Type B pancreatic cell (in vitro differentiated cells): ENCODE results near the gene SMAD7. TPM values are rescaled to one million over a fixed set of nuclear protein-coding genes. Genes with fewer than 3 reads are reported as not detected.
"Not testable (repeated sequence)": the region's sequence is repeated elsewhere in the genome, so short reads cannot be mapped to it uniquely, and the experiment has no call there.

ENCODE experiments used
- DNase-seq: peaks from one replicate; pipeline ENCODE4 v3.0.0; 2021; ENCODE audit warnings: mixed read lengths; ENCODE audit not compliant: unreplicated experiment; ENCODE audit errors: extremely low spot score
- H3K27ac Mint-ChIP-seq: 2 replicates; pipeline ENCODE4 v1.8.0; 2021; ENCODE audit warnings: mild to moderate bottlenecking, mixed read lengths
- H3K27me3 Mint-ChIP-seq: 2 replicates; pipeline ENCODE4 v1.8.0; 2021; ENCODE audit warnings: mixed read lengths
- H3K36me3 Mint-ChIP-seq: 2 replicates; pipeline ENCODE4 v1.8.0; 2021; ENCODE audit warnings: mixed read lengths
- H3K4me1 Mint-ChIP-seq: one replicate; pipeline ENCODE4 v1.8.0; 2021; ENCODE audit warnings: mixed read lengths; ENCODE audit not compliant: unreplicated experiment
- H3K4me3 Mint-ChIP-seq: 2 replicates; pipeline ENCODE4 v1.8.0; 2021; ENCODE audit warnings: mild to moderate bottlenecking, mixed read lengths
- H3K9me3 Mint-ChIP-seq: 2 replicates; pipeline ENCODE4 v1.8.0; 2021; ENCODE audit warnings: mixed read lengths
- CTCF ChIP-seq: fragments of 200-600 bp; sonication (generic); conservative IDR thresholded peaks from 2 replicates; pipeline ENCODE4 v1.5.0; 2021; ENCODE audit warnings: antibody characterized with exemption, mild to moderate bottlenecking
- total RNA-seq: library from RNA; stranded (reverse); gene quantifications from 2 replicates; pipeline ENCODE4 v1.2.1, GENCODE V29; 2021; ENCODE audit warnings: low replicate concordance

The SMAD7 gene
- total RNA-seq, 1 donor from 2014 or later = 17.8 TPM

GRCh38 chr18:48871391-48872166 lies 79.2 kb downstream of the SMAD7 start:
- Mint-ChIP-seq H3K27ac (no peak overlapping the region), H3K4me1 (peaks cover 21% of the 10 kb centered on the region), H3K4me3 (no peak overlapping the region), H3K9me3 (no peaks in the 10 kb centered on the region), H3K27me3 (no peaks in the 10 kb centered on the region), H3K36me3 (no peaks in the 10 kb centered on the region)
- TF ChIP-seq CTCF = no peak
- DNase-seq = no peak

- peaks cover 21% of the 10 kb centered on the region for H3K4me1 Mint-ChIP-seq
- H3K27ac Mint-ChIP-seq = not testable (repeated sequence)
These were observed 79.8 kb downstream of the SMAD7 start for GRCh38 chr18:48870926-48871325.

More at GRCh38 chr18:48870926-48871325, 79.8 kb downstream of the SMAD7 start:
- H3K27me3 Mint-ChIP-seq, H3K9me3 Mint-ChIP-seq, DNase-seq, H3K36me3 Mint-ChIP-seq, H3K4me3 Mint-ChIP-seq: not testable (repeated sequence)
